GM23338 (cell line): ENCODE results near the gene DLGAP4. TPM values are rescaled to one million over a fixed set of nuclear protein-coding genes. Genes with fewer than 3 reads are reported as not detected.

Experiments used
- ATAC-seq: fragments of 200-7000 bp; cut with Tn5 transposase; 3 replicates; pipeline ENCODE4 v1.9.1; 2020
- DNase-seq: peaks from one replicate; pipeline ENCODE4 v3.0.0-alpha.2; 2015; ENCODE audit warnings: low spot score
- H2AFZ ChIP-seq: fragments of 200-600 bp; sonication (generic); 2 replicates; pipeline ENCODE4 v1.8.0; 2016; ENCODE audit warnings: antibody characterized with exemption, mild to moderate bottlenecking, moderate library complexity
- H3F3A ChIP-seq: fragments of 200-600 bp; sonication (generic); replicated peaks from 2 replicates; pipeline ENCODE4 v1.8.0; 2017; ENCODE audit warnings: antibody characterized with exemption, mixed run types, low read depth
- H3K27ac ChIP-seq: fragments of 200-600 bp; sonication (generic); 2 replicates; pipeline ENCODE4 v1.6.1; 2016; ENCODE audit warnings: low read depth
- H3K27me3 ChIP-seq: fragments of 200-600 bp; sonication (generic); 2 replicates; pipeline ENCODE4 v1.8.0; 2016; ENCODE audit warnings: mild to moderate bottlenecking, mixed run types, moderate library complexity; ENCODE audit not compliant: insufficient read depth
- H3K36me3 ChIP-seq: fragments of 200-600 bp; sonication (generic); 2 replicates; pipeline ENCODE4 v1.8.0; 2016; ENCODE audit warnings: mild to moderate bottlenecking; ENCODE audit not compliant: insufficient read depth
- H3K4me1 ChIP-seq: fragments of 200-600 bp; sonication (generic); 2 replicates; pipeline ENCODE4 v1.8.0; 2016; ENCODE audit warnings: mild to moderate bottlenecking, moderate library complexity; ENCODE audit not compliant: insufficient read depth
- H3K4me2 ChIP-seq: fragments of 200-600 bp; sonication (generic); 2 replicates; pipeline ENCODE4 v1.7.1; 2017; ENCODE audit warnings: mixed run types
- H3K4me3 ChIP-seq: fragments of 200-600 bp; sonication (generic); 2 replicates; pipeline ENCODE4 v1.6.1; 2016; ENCODE audit warnings: mixed run types
- H3K79me2 ChIP-seq: fragments of 200-600 bp; sonication (generic); replicated peaks from 2 replicates; pipeline ENCODE4 v1.8.0; 2017; ENCODE audit warnings: mild to moderate bottlenecking; ENCODE audit not compliant: insufficient read depth
- H3K9me2 ChIP-seq: fragments of 200-600 bp; sonication (generic); 2 replicates; pipeline ENCODE4 v1.8.0; 2017; ENCODE audit not compliant: insufficient read depth
- H4K20me1 ChIP-seq: fragments of 200-600 bp; sonication (generic); replicated peaks from 2 replicates; pipeline ENCODE4 v1.8.0; 2017; ENCODE audit warnings: mild to moderate bottlenecking; ENCODE audit not compliant: insufficient read depth
- H3K27ac Mint-ChIP-seq: 2 replicates; pipeline ENCODE4 v1.8.0; 2020; ENCODE audit warnings: inconsistent platforms, mild to moderate bottlenecking, moderate library complexity, mixed read lengths
- H3K27me3 Mint-ChIP-seq: 3 replicates; pipeline ENCODE4 v1.8.0; 2022; ENCODE audit warnings: low read depth, mild to moderate bottlenecking, moderate library complexity, mixed read lengths, inconsistent platforms; ENCODE audit not compliant: insufficient read depth, poor library complexity
- H3K36me3 Mint-ChIP-seq: 3 replicates; pipeline ENCODE4 v1.8.0; 2021; ENCODE audit warnings: low read depth, mild to moderate bottlenecking, inconsistent platforms, moderate library complexity, mixed read lengths
- H3K4me1 Mint-ChIP-seq: 3 replicates; pipeline ENCODE4 v1.8.0; 2020; ENCODE audit warnings: mild to moderate bottlenecking, inconsistent platforms, mixed read lengths
- H3K4me3 Mint-ChIP-seq: 3 replicates; pipeline ENCODE4 v1.8.0; 2021; ENCODE audit warnings: moderate library complexity, mild to moderate bottlenecking, inconsistent platforms, mixed read lengths
- H3K9me3 Mint-ChIP-seq: 3 replicates; pipeline ENCODE4 v1.8.0; 2020; ENCODE audit warnings: moderate library complexity, mild to moderate bottlenecking, inconsistent platforms, mixed read lengths
- CREB1 ChIP-seq: fragments of 250-450 bp; sonication (Bioruptor Pico); IDR thresholded peaks from 2 replicates; pipeline ENCODE4 v1.5.0; 2020; ENCODE audit warnings: low read depth, mild to moderate bottlenecking, moderate library complexity
- CTCF ChIP-seq, 2 experiments: fragments of 200-600 bp in 1 of 2; sonication (generic) in 1 of 2; conservative IDR thresholded peaks; 2 replicates each; pipeline versions ENCODE4 v1.5.1 to v1.6.1; 2016 to 2017; ENCODE audit warnings: antibody characterized with exemption in 2 of 2, low read depth in 2 of 2, mild to moderate bottlenecking in 2 of 2, moderate library complexity in 1 of 2
- EZH2 ChIP-seq: fragments of 200-600 bp; sonication (generic); IDR thresholded peaks from one replicate; pipeline ENCODE4 v1.8.0; 2017; ENCODE audit warnings: antibody characterized with exemption, mild to moderate bottlenecking, low read depth; ENCODE audit not compliant: unreplicated experiment
- EZH2phosphoT487 ChIP-seq: fragments of 200-600 bp; sonication (generic); IDR thresholded peaks from one replicate; pipeline ENCODE4 v1.8.1; 2018; ENCODE audit warnings: antibody characterized with exemption; ENCODE audit not compliant: unreplicated experiment
- JUNB ChIP-seq: IDR thresholded peaks from one replicate; pipeline ENCODE4 v1.6.1; 2016; ENCODE audit warnings: antibody characterized with exemption; ENCODE audit not compliant: unreplicated experiment
- NANOG ChIP-seq: IDR thresholded peaks from 2 replicates; pipeline ENCODE4 v1.6.1; 2016; ENCODE audit warnings: antibody characterized with exemption, borderline replicate concordance
- POLR2AphosphoS5 ChIP-seq: IDR thresholded peaks from 2 replicates; pipeline ENCODE4 v1.6.1; 2016; ENCODE audit warnings: antibody characterized with exemption, low read depth
- REST ChIP-seq: IDR thresholded peaks from one replicate; pipeline ENCODE4 v1.6.1; 2018; ENCODE audit warnings: antibody characterized with exemption; ENCODE audit not compliant: unreplicated experiment
- STAT1 ChIP-seq: IDR thresholded peaks from one replicate; pipeline ENCODE4 v1.6.1; 2016; ENCODE audit warnings: antibody characterized with exemption; ENCODE audit not compliant: unreplicated experiment
- ZNF114 ChIP-seq: fragments of 250-450 bp; sonication (Bioruptor Pico); IDR thresholded peaks from 2 replicates; pipeline ENCODE4 v1.5.0; 2020; ENCODE audit warnings: mild to moderate bottlenecking, moderate library complexity
- ZNF331 ChIP-seq: fragments of 250-450 bp; sonication (Bioruptor Pico); IDR thresholded peaks from 2 replicates; pipeline ENCODE4 v1.5.0; 2020; ENCODE audit warnings: low read depth, mild to moderate bottlenecking, moderate library complexity
- ZNF462 ChIP-seq: fragments of 250-450 bp; sonication (Bioruptor Pico); IDR thresholded peaks from 2 replicates; pipeline ENCODE4 v1.5.0; 2020; ENCODE audit warnings: mild to moderate bottlenecking, moderate library complexity
- polyA plus RNA-seq: library from polyadenylated mRNA; unstranded; fragments of >200 nt; fragmentation: Nextera tagmentation; extraction: Ambion mirVana; gene quantifications from 2 replicates; pipeline ENCODE4 v1.2.1, GENCODE V29; 2016
- total RNA-seq: library from RNA; depleted of rRNA; stranded (reverse); fragments of >200 nt; shearing (Covaris generic); gene quantifications from 2 replicates; pipeline ENCODE4 v1.2.3, GENCODE V29; 2014
- TF ChIP-seq, protein P1 (sequence below): IDR thresholded peaks from 2 replicates; pipeline ENCODE4 v1.6.1; 2016; ENCODE audit warnings: antibody characterized with exemption

The DLGAP4 gene
- total and polyA plus RNA-seq, 2 experiments from 2014 or later = 46.1 to 52.2 TPM

DNA sequence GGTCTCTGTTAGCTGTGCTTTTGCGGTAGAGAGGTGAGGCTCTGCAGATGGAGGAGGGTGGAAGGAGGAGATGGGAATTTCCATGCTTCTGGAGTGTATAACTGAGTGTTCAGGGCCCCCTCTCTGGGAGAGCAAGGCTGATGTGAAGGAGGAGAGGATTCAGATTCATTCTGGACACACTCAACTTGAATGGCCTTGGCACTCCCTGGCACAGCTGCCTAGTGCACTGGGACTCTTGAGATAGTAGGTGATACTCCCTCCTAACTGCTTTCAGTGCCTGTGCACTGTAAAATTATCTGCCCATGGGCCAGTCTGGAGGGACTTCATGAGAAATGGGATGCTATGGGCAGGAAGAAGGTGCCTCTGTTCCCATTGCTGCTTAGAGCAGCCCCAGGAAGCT, 180.9 kb downstream of the DLGAP4 start:
- Mint-ChIP-seq H3K36me3 (no peaks in the 10 kb centered on the region; the same call in 2 of the 3 replicates), H3K27ac (peak overlapping the region; percentile 39; the same call in 1 of the 2 replicates), H3K4me1 (peaks cover 9% of the 10 kb centered on the region), H3K9me3 (no peaks in the 10 kb centered on the region; the same call in 2 of the 3 replicates), H3K27me3 (peaks cover 3% of the 10 kb centered on the region), H3K4me3 (no peak overlapping the region)
- TF ChIP-seq POLR2AphosphoS5 (no peak), ZNF114 (CRISPR knock-in tag) (no peak), JUNB (no peak), CTCF (conservative IDR thresholded peaks at IDR 0.05; ENCODE audit: low read depth in 2 of 2) (no peak), REST (no peak), ZNF331 (CRISPR knock-in tag) (no peak), STAT1 (no peak), NANOG (no peak), EZH2phosphoT487 (no peak), ZNF462 (CRISPR knock-in tag) (no peak), EZH2 (no peak), CREB1 (CRISPR knock-in tag) (no peak)
- TF ChIP-seq, protein P1, sequence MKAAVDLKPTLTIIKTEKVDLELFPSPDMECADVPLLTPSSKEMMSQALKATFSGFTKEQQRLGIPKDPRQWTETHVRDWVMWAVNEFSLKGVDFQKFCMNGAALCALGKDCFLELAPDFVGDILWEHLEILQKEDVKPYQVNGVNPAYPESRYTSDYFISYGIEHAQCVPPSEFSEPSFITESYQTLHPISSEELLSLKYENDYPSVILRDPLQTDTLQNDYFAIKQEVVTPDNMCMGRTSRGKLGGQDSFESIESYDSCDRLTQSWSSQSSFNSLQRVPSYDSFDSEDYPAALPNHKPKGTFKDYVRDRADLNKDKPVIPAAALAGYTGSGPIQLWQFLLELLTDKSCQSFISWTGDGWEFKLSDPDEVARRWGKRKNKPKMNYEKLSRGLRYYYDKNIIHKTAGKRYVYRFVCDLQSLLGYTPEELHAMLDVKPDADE = no peak
- ATAC-seq (no peak), DNase-seq (no peak)
- no peak overlapping the region for H3K4me3 ChIP-seq
- H3K27me3 ChIP-seq = no peaks in the 10 kb centered on the region
- H3K4me1 ChIP-seq = peaks cover 5% of the 10 kb centered on the region
- no peak overlapping the region for H3K27ac ChIP-seq
- H3K36me3 ChIP-seq = no peaks in the 10 kb centered on the region
- H3K4me2 ChIP-seq = no peak overlapping the region
- H3F3A ChIP-seq = no peaks in the 10 kb centered on the region
- H3K9me2 ChIP-seq = no peaks in the 10 kb centered on the region
- no peak overlapping the region for H2AFZ ChIP-seq
- peaks cover 25% of the 10 kb centered on the region; the same call in 1 of the 2 replicates for H4K20me1 ChIP-seq
- peaks cover 44% of the 10 kb centered on the region for H3K79me2 ChIP-seq
